HG02840 (cell line): Measurements from ENCODE around the gene CXCR1.
"Not testable (repeated sequence)": the region's sequence is repeated elsewhere in the genome, so short reads cannot be mapped to it uniquely, and the experiment has no call there.

Experiments used
- ATAC-seq: cut with Tn5 transposase; IDR thresholded peaks from one replicate; pipeline ENCODE4 v1.9.1; 2021; ENCODE audit warnings: mild to moderate bottlenecking, moderate library complexity, moderate number of reproducible peaks; ENCODE audit not compliant: unreplicated experiment, low FRiP score

Gene CXCR1

DNA sequence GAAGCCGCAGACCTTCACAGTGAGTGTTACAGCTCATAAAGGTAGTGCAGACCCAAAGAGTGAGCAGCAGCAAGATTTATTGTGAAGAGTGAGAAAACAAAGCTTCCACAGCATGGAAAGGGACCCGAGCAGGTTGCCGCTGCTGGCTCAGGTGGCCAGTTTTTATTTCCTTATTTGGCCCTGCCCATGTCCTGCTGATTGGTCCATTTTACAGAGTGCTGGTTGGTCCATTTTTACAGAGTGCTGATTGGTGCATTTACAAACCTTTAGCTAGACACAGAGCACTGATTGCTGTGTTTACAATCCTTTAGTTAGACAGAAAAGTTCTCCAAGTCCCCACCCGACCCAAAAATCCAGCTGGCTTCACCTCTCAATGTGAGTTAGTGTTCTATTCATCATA lies 45.0 kb downstream of the CXCR1 start:
- ATAC-seq = not testable (repeated sequence)
